HG03457 (cell line): ENCODE measurements around the gene PTPRN2.

Experiments used
- ATAC-seq: cut with Tn5 transposase; IDR thresholded peaks from one replicate; pipeline ENCODE4 v1.9.1; 2021; ENCODE audit warnings: moderate number of reproducible peaks; ENCODE audit not compliant: unreplicated experiment

Gene PTPRN2

DNA sequence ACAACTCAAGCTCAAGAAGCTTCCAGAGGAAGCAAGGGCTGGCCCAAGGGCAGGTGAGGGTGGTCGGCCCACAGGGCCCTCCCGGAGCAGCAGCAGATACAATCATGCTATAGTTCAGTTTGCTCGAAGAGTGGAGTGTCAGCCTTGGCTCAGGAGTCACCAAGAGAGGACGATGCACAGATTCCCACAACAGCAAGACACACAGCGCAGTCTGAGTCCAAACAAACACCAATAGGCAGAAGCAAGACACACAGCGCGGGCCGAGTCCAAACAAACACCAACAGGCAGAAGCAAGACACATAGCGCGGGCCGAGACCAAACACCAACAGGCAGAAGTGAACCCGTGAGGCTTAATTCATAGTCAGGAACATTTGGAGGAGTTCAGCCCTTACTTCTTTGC lies 138.4 kb downstream of the PTPRN2 start:
- ATAC-seq, result no peak

- no peak for ATAC-seq
Observed at GRCh38 chr7:158448430-158449100, 139.1 kb downstream of the PTPRN2 start.

GRCh38 chr7:158447506-158448171 lies 140.0 kb downstream of the PTPRN2 start:
- no peak for ATAC-seq

GRCh38 chr7:158447151-158447505 lies 140.5 kb downstream of the PTPRN2 start:
- no peak for ATAC-seq

DNA sequence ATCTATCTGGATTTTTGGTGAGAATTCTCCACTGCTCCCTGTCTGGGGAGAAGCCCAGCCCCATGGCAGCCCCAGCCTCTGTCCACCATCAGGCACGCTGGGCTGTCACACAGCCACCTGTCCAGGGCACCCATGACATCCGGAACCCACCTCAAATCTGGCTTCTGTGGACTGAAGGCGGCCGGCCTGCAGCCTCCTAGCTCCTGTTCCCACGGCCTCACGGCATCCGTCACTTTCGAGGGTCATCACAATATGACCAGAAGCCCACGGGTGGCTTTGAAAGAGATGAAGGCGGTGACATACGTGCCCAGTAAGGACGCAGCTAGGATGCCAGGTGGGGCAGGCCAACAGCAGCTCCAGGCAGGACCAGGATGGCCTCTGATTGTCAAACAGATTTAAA lies 140.9 kb downstream of the PTPRN2 start:
- ATAC-seq, result no peak

GRCh38 chr7:158446281-158446680 lies 141.3 kb downstream of the PTPRN2 start:
- ATAC-seq, result no peak

DNA sequence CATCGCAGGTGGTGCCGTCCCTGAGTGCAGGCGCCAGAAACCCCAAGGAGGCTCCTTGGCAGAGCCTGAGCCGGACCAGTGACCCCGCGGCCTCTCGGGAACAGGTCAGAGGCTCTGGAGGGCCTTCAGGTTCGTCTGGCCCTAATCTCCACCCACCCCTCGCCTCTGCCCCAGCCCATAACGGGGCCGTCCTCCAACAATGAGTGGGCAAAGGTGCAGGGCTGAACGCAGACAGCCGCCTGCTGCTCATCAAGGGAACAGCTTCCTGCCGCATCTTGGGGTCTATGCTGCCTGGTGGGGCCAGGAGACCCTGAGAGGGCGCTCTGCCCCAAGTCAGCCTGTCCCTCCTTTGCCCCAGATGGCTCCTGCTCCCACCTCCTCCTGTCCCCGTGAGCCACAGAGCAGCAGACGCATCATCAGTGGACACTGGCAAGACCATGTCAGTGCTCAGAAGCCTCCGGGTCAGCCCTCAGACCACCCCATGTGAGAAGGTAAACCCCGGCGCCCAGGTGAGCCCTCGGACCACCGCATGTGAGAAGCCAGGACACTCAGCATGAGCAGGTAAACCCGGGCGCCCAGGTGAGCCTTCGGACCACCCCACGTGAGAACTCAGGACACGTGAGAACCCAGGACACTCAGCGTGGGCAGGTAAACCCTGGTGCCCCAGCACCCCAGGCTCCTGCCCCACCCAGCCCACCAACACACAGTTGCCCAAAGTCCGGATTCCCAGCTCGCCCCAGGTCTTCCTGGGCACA lies 142.0 kb downstream of the PTPRN2 start:
- ATAC-seq, result no peak

DNA sequence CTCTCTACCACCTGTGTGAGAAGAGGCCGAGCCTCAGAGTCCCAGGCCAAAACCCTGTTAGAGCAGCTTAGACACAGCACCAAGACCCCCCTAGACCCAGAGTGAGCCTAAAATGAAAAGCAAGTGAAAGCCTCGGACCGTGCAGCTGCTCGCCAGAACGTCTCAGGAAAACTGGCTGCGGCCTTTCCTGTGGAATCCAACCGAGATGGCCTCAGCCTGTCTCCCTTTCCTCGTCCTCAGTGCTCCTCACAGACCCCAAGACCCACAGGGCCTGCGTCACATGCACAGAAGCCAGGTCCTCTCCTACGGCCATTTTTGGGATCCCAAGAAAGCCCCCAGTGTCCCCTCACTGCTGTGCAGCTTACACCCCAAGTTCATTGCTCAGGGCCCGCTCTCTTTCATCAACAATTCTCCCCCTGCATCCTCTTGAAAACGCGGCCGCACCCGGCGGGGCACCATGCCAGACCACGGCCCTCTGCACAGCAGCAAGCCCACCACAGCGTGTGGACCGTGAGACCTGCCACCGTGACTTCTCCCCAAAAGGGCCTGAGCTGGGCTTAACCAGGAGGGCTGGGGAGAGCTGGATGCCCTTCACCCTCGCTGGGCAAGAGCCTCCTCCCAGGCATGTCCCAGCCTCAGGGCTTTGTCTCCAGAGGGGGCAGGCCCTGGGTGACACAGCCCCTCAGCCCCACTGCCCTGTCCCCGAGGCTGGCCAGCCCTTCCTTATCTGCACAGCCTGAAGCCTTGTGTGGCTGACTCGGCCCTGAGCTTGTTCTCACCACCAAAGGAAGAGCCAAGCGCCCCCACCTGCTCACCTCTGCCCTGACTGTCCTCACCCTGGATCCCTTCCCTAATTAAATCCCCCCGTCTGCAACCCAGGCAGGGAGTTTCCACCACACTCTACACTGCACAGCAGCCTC lies 142.9 kb downstream of the PTPRN2 start:
- ATAC-seq, result no peak

DNA sequence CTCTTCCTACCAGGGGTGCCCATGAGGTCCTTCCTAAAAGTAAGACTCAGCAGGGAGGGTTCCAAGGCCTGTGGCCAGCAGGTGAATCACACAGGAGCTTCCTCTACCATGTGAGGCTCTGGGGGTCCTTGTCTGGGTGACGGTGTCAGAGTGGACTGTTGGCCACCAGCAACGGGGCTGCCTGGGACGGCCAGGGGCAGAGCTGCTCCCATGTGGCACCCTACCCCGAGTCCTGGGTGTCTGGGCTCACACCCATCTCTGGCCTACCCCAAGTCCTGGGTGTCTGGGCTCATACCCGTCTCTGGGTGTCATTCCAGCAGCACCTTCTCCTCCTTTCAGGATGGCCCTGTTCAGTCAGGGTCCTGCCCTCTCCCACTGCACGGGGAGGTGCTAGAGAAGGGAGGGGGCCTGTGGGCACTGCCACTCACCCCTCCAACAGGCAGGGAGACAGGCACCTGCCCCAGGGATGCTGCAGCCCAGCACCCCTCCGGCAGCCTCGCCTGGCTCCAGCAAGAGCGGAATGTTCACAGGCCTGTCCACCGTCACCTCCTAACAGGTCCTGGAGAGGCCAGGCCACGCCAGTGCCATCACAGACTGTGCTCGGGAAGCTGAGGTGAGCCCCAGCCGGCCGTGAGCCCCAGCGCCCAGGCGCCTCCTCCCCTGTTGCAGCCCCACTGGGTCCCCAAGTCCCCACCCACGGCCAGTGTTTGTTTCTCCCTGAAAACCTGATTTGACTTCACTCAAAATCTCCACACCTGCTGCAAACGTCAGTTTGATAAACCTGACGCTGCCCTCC lies 143.7 kb downstream of the PTPRN2 start:
- ATAC-seq, result no peak

DNA sequence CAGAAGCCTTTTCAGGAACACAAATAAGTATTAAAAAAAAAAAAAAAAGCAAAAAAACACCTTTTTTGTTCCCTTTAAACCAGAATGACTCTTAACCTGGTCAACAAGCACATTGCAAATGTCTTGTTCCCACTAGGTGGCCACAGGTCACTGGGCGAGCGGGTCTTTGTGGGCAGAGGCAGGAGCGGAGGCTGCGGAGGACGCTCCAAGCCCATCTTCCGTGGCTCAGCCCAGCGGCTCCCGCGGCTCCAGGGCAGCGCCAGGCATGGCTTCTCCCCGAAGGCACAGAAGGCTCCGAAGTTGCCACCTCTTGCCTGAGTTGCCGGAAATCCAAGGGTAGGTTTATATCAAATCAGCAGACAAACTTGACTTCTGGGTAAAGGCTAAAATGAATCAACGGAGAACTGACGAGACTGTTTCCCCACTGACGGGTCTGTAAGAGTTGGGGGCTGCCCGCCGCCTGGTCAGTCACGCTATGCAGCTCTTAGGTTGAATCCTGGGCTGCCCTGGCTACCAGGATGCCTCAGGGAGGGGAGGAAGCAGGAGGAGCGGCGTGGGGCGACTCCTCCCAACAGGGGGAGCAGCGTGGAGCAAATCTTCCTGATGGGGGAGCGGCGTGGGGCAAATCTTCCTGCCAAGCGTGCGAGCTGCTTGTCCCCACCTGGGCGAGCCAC lies 144.5 kb downstream of the PTPRN2 start:
- no peak for ATAC-seq

DNA sequence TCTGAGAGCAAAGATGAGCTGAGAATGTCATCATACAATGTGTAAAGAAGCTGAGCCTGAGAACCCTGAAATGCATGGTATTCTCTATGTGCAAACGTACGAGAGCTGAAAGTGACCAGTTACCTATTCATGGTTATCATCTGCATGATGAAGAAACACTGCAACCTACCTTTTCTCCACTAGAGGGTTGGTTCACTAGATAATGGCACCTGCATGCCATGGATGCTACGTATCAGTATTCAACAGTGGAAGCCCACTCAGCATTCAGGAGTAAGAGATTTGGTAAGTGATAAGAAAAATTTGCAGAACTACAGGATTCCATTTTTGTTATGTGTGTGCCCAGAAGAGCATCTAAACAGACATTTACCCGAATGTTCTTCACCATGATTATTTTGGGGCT lies 145.4 kb downstream of the PTPRN2 start:
- ATAC-seq, result no peak

GRCh38 chr7:158439035-158439434 lies 148.6 kb downstream of the PTPRN2 start:
- no peak for ATAC-seq

GRCh38 chr7:158432369-158433341 lies 155.0 kb downstream of the PTPRN2 start:
- no peak for ATAC-seq

DNA sequence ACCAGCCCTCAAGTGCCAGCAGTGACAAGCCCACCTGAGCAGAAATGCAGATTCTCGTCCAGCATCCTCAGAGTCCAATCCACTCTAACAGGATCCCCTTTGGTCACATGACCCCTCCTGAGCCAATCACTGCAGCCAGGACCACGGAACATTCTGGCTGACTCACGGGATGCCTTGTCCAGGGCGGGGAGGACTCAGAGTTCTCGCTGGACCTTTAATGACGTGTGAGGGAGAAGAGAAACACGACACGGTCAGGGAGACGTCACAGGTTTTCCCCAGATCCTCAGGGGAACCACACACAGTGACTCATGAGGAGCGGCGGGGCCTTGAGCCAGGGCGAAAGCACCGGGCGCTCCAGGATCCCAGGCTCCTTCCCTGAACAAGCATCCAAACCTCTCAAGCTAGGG lies 155.7 kb downstream of the PTPRN2 start:
- no peak for ATAC-seq

DNA sequence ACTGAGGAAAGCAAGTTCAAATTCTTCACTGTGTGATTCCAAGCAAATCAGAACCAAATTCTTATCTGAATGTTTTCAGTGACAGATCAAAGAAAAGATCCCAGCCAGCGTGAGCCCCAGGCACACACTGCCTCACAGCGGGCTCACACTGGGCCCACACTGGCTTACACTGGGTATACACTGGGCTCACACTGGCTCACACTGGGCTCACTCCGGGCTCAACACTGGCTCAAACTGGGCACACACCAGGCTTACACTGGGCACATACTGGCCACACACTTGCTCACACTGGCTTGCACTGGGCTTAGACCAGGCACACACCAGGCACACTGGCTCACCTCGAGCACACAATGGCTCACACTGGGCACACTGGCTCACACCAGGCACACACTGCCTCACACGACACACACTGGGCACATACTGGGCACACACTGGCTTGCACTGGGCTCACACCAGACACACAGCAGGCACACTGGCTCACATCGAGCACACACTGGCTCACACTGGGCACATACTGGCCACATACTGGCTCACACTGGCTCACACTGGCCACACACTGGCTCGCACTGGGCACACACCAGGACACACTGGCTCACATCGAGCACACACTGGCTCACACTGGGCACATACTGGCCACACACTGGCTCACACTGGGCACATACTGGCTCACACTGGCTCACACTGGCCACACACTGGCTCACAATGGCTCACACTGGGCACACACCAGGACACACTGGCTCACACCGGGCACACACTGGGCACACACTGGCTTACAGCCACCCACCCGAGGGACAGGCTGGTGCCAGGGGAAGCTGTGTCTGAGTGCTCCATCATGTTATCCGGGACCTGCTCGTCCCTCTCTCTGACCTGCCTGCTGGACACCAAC lies 156.3 kb downstream of the PTPRN2 start:
- no peak for ATAC-seq

GRCh38 chr7:158430308-158431034 lies 157.2 kb downstream of the PTPRN2 start:
- no peak for ATAC-seq
